Progenitor cell of endocrine pancreas (in vitro differentiated cells): ENCODE results near the gene ATG4C. TPM values are rescaled to one million over a fixed set of nuclear protein-coding genes. Genes with fewer than 3 reads are reported as not detected.

Experiments used
- DNase-seq: peaks from one replicate; pipeline ENCODE4 v3.0.0; 2021; ENCODE audit warnings: low spot score; ENCODE audit not compliant: unreplicated experiment
- H3K27ac Mint-ChIP-seq: 2 replicates; pipeline ENCODE4 v1.8.0; 2021; ENCODE audit warnings: mild to moderate bottlenecking, moderate library complexity, mixed read lengths
- H3K27me3 Mint-ChIP-seq: 2 replicates; pipeline ENCODE4 v1.8.0; 2021; ENCODE audit warnings: mixed read lengths
- H3K36me3 Mint-ChIP-seq: 2 replicates; pipeline ENCODE4 v1.8.0; 2022; ENCODE audit warnings: mixed read lengths; ENCODE audit not compliant: insufficient read depth
- H3K4me1 Mint-ChIP-seq: 2 replicates; pipeline ENCODE4 v1.8.0; 2021; ENCODE audit warnings: low read depth, mixed read lengths
- H3K4me3 Mint-ChIP-seq: 2 replicates; pipeline ENCODE4 v1.8.0; 2021; ENCODE audit warnings: low read depth, mild to moderate bottlenecking, moderate library complexity, mixed read lengths
- H3K9me3 Mint-ChIP-seq: 2 replicates; pipeline ENCODE4 v1.8.0; 2021; ENCODE audit warnings: low read depth, mixed read lengths
- CTCF ChIP-seq: fragments of 200-600 bp; sonication (generic); IDR thresholded peaks from one replicate; pipeline ENCODE4 v1.5.0; 2021; ENCODE audit warnings: antibody characterized with exemption, mild to moderate bottlenecking; ENCODE audit not compliant: unreplicated experiment
- total RNA-seq: library from RNA; stranded (reverse); gene quantifications from 2 replicates; pipeline ENCODE4 v1.2.1, GENCODE V29; 2021

The ATG4C gene
- total RNA-seq, 1 donor from 2014 or later, result 13.0 TPM

DNA sequence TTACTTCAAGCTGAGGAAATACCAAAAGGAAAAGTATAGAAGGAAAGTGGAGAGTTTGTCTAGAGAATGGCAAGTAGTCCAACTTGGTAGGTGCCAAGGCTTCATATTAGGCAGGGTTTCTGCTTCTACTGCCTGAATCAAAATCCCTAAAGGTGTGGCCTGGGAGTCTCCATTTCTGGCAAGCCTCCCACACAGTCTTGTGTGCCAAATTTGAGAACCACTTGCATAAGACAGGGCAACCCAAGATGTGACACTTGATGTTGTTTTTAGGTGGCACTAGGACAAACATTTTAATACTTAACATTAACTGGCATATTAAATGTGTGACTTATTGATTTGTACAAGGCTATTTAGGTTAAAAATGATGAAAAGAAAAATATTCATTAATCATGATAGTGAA, 60.1 kb downstream of the ATG4C start:
- Mint-ChIP-seq H3K27ac (no peak overlapping the region), H3K4me1 (peaks cover 13% of the 10 kb centered on the region), H3K4me3 (no peak overlapping the region)

GRCh38 chr1:62849031-62849430, 65.1 kb downstream of the ATG4C start:
- no peaks in the 10 kb centered on the region for H3K4me1 Mint-ChIP-seq
- H3K4me3 Mint-ChIP-seq, result no peak overlapping the region
- DNase-seq, result no peak
- no peak overlapping the region for H3K27ac Mint-ChIP-seq
- no peak for TF ChIP-seq CTCF
- peaks cover 2% of the 10 kb centered on the region for H3K36me3 Mint-ChIP-seq
- no peaks in the 10 kb centered on the region for H3K9me3 Mint-ChIP-seq
- H3K27me3 Mint-ChIP-seq, result no peaks in the 10 kb centered on the region

More for the DNA sequence above, 60.1 kb downstream of the ATG4C start:
- H3K27me3 Mint-ChIP-seq, result no peaks in the 10 kb centered on the region
- no peak for DNase-seq
- H3K36me3 Mint-ChIP-seq, result no peaks in the 10 kb centered on the region
- no peak for TF ChIP-seq CTCF
- H3K9me3 Mint-ChIP-seq, result no peaks in the 10 kb centered on the region

GRCh38 chr1:62852253-62852652, 68.3 kb downstream of the ATG4C start:
- H3K9me3 Mint-ChIP-seq, result no peaks in the 10 kb centered on the region
- no peak for TF ChIP-seq CTCF
- no peaks in the 10 kb centered on the region for H3K27me3 Mint-ChIP-seq
- H3K27ac Mint-ChIP-seq, result no peak overlapping the region
- no peak overlapping the region for H3K4me3 Mint-ChIP-seq
- H3K4me1 Mint-ChIP-seq, result no peaks in the 10 kb centered on the region
- peaks cover 3% of the 10 kb centered on the region for H3K36me3 Mint-ChIP-seq
- DNase-seq, result no peak

GRCh38 chr1:62856960-62857359, 73.0 kb downstream of the ATG4C start:
- no peak overlapping the region for H3K4me3 Mint-ChIP-seq
- H3K9me3 Mint-ChIP-seq, result no peaks in the 10 kb centered on the region
- TF ChIP-seq CTCF, result no peak
- H3K27me3 Mint-ChIP-seq, result no peaks in the 10 kb centered on the region
- no peak for DNase-seq
- H3K4me1 Mint-ChIP-seq, result no peaks in the 10 kb centered on the region
- H3K27ac Mint-ChIP-seq, result no peak overlapping the region
- peaks cover 2% of the 10 kb centered on the region for H3K36me3 Mint-ChIP-seq

DNA sequence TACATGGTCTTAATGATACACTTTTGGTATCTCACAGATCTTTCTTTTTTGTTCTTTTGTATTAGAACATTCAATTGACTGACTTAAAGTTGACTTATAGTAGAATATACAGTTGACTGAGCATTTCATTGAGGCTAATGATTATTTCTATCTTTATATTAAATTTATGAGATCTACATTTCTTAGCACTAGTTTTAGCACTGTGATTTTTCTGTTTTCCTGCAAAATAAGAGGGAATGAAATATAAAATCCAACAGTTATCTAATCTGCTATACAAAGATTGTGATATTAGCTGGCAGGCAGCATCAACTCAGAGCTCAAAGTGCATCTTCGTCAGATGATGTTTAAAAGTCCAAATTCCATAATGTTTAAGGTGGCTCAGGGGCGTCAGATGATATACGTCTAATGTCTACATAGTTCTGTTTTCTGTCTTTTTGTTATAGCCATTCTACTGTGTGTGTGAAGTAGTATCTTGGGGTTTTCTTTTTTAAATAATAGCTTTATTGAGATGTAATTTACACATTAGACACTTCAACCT, 85.4 kb downstream of the ATG4C start:
- Mint-ChIP-seq H3K4me3 (no peak overlapping the region), H3K27me3 (no peaks in the 10 kb centered on the region)

More for the DNA sequence above, 85.4 kb downstream of the ATG4C start:
- DNase-seq, result no peak
- Mint-ChIP-seq H3K9me3 (no peaks in the 10 kb centered on the region), H3K4me1 (no peaks in the 10 kb centered on the region), H3K36me3 (no peaks in the 10 kb centered on the region), H3K27ac (no peak overlapping the region)
- no peak for TF ChIP-seq CTCF
